HG02588 (cell line): ENCODE data around the gene TFAP2D.

Experiments
- ATAC-seq: cut with Tn5 transposase; IDR thresholded peaks from one replicate; pipeline ENCODE4 v1.9.1; 2021; ENCODE audit warnings: mild to moderate bottlenecking, moderate library complexity; ENCODE audit not compliant: unreplicated experiment

The TFAP2D gene

DNA sequence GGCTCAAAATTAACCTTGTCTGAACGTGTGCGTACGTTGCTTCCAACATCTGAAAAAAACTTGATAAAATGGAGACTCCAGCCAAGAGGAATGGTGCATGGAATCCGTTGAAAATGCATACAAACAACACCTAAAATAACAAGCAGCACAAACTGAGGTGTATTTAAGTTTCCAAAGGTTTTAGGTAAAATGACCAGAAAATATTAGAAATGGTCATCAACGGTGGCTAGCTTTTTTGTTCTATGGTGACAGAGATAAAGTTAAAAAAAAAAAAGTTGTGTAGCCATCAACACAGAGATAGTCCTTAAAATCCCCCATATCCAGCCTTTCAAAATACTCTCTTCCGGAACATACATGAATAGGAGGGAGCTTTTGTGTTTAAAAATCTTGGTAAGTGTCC lies 104.7 kb downstream of the TFAP2D start:
- ATAC-seq = no peak

DNA sequence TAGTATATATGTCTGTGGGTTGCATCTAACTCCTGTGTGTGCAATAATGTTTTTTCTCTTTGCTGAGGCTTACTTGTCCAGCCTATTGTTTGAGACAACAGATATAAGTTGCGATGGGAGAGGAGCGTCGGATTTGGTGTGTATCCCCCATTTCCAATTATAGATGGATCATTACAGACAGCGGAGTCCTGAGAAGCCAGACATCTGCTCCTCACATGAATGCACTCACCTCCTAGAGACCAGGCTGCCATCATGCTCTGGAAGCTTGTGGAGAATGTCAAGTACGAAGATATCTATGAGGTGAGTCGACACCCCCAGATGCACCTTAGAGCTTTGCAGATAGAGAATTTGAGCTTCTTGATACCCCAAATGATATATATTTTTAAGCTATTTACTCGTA lies 105.3 kb downstream of the TFAP2D start, which contains the start of gene TFAP2B:
Gene TFAP2B (plus strand): TSS at position 199 of the 400 bp plus-strand sequence. CDS start 21 bp downstream, at position 220.
- no peak for ATAC-seq

DNA sequence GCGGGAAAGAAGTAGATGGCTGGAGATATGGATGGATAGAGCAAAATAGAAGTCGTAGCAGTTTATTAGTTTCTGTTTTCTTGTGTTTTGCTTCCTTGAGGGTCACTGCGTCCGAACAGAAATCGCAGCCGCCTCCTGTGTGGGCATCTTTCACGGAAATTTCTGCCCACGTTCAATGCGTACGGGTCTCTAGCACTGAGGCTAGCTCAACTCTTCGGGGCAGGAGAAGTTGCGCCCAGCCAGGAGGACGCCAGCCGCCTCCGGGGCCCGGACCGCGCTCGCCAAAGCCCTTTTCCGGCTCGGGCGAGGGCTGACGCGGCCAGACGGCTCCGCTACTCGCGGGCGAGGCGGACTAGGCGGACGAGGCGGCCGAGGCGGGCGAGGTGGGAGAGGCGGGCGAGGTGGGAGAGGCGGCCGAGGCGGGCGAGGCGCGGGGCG lies 106.2 kb downstream of the TFAP2D start:
- no peak for ATAC-seq

DNA sequence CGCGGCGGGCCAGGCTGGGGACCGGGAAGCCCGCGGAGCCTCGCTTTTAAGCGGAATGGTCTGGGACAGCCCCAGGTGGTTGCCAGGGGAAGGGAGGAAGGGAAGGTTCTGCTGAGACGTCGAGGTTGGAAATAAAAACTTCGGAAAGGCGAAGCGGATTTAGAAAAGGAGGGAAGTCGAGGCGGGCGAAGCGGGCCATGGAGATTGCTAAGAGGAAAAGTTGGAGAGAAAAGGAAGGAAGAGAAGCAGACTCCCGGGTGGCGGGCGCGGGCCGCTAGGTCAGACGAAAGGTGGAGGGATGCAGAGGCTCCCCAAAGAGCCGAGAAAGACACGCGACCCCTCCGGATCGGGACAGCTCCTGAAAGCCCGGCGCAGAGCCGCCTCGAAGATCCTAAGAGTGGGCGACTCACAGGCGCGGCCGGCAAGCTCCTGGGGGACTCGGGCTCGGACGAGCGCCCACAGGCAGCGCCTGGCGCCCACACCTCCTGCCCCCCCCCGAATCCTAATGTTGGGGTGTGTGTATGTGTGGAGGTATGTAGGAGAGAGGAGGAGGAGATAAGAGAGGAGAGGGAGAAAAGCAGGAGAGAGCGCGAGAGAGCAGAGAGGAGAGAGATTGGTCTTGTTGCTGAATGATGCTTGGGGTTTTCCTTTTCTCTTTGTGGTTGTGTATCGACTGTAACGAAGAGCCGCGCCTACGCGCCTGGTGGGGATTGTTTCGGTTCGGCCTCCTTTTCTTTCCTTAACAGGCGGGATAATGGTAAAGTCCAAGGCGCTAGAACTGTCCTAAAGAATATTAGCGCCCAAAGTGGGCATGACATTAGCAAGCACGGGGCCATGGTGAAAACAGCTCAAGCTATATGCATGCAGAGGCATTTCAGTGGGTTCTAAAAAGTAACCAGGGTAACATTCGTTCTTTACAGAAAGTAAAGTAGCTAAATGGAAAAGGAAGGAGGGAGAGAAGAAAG lies 106.9 kb downstream of the TFAP2D start:
- peak; percentile 47 for ATAC-seq

DNA sequence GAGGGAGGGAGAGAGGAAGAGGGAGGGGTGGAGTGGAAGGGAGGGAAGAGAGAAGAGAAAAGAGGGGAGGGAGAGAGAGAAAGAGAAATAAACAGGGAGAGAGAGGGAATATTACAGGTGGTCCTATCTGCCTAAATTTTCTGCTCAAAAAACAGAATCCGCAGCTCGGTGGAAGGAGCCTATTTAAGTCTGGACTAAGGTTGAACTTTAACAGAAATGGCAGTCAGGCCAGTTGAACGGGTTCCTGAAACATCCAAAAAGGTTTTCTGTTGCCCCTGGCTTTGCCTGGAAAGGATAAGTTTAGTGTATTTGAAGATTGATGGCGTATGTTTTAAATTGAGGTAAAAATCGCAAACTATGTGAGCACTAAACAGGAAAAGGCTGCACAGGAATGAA lies 107.5 kb downstream of the TFAP2D start:
- no peak for ATAC-seq

DNA sequence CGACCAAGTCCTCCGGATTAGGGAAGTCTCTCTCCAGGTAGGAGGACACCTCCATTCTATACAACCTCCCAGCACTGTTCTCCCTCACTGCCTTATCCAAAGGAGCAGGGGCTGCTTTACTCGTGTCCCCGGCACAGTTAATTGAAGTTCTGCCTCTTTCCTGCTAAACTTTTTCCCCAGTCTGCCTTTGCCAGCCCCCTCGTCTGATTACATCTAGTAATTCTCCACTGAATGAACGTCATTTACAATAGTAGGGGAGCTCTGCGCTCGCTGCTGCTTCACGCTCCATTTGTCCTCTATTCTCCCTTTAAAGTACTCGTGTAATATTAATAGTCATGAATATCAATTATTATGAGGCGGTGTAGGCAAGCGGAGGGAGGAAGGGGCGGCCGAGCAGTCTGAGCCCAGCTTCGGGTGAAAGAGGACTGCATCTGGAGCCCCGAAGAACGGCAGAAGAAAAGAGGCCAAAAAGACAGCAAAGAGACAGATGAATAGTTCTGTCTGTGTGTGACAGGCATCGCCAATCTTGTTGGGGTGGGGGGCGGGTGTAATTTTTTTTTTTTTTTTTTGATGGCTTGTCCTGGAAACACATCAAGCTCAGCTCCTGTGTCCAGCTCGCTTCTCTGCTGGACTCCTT lies 108.2 kb downstream of the TFAP2D start:
- no peak for ATAC-seq

DNA sequence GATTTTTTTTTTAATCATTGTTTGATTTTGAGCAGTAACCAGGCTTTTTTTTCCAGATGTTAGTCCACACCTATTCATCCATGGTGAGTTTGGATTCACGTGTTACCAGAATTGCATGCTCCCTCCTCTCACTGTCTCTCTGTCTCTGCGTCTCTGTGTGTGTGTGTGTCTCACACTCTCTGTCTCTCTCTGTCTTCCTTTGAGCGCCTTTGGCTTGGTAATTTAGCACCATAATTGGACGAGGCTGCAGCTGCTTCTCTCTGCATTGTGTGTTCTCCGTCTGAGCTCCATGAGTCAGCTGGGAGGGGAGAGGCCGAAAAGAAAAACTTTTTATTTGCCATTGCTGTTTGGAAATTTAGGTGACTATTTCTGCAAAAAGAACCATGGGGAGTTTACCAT lies 108.8 kb downstream of the TFAP2D start:
- no peak for ATAC-seq
